SU-DHL-6 (cell line): Measurements from ENCODE around the gene CNGA4.

ENCODE experiments used
- H2AFZ ChIP-seq: fragments of 200-600 bp; sonication (generic); 2 replicates; pipeline ENCODE4 v1.6.1; 2014; ENCODE audit warnings: low read depth, mild to moderate bottlenecking, moderate library complexity, mixed read lengths, antibody characterized with exemption, low read length; ENCODE audit not compliant: severe bottlenecking
- H3F3A ChIP-seq: fragments of 200-600 bp; shearing (Covaris generic); 2 replicates; pipeline ENCODE4 v1.6.0; 2016; ENCODE audit warnings: antibody characterized with exemption, mild to moderate bottlenecking; ENCODE audit not compliant: insufficient read depth
- H3K27ac ChIP-seq: fragments of 200-600 bp; sonication (generic); 2 replicates; pipeline ENCODE4 v1.5.1; 2016; ENCODE audit warnings: low read depth, mild to moderate bottlenecking, low read length, moderate library complexity, mixed read lengths
- H3K27me3 ChIP-seq: fragments of 200-600 bp; sonication (generic), shearing (Covaris generic); 2 replicates; pipeline ENCODE4 v1.6.0; 2014; ENCODE audit warnings: mild to moderate bottlenecking, low read length
- H3K36me3 ChIP-seq: fragments of 200-600 bp; sonication (generic); 2 replicates; pipeline ENCODE4 v1.6.1; 2014; ENCODE audit warnings: mild to moderate bottlenecking, low read length, mixed read lengths
- H3K4me2 ChIP-seq: fragments of 300-600, 200-600 bp; shearing (Covaris generic), sonication (generic); 2 replicates; pipeline ENCODE4 v1.6.0; 2014; ENCODE audit warnings: low read length, low read depth, mild to moderate bottlenecking; ENCODE audit not compliant: poor library complexity, severe bottlenecking
- H3K4me3 ChIP-seq: fragments of 200-600 bp; sonication (generic); 2 replicates; pipeline ENCODE4 v1.5.1; 2014; ENCODE audit warnings: antibody characterized with exemption, low read length, mild to moderate bottlenecking, mixed read lengths; ENCODE audit not compliant: insufficient read depth, poor library complexity, severe bottlenecking
- H3K79me2 ChIP-seq: fragments of 200-600 bp; sonication (generic); 2 replicates; pipeline ENCODE4 v1.6.1; 2014; ENCODE audit warnings: mild to moderate bottlenecking, low read length, moderate library complexity; ENCODE audit not compliant: insufficient read depth
- H3K9ac ChIP-seq: fragments of 200-600 bp; sonication (generic); 2 replicates; pipeline ENCODE4 v1.7.0; 2014; ENCODE audit warnings: mild to moderate bottlenecking, low read length
- H3K9me2 ChIP-seq: fragments of 200-600 bp; sonication (generic); replicated peaks from 2 replicates; pipeline ENCODE4 v1.6.1; 2014; ENCODE audit warnings: low read length; ENCODE audit not compliant: insufficient read depth
- H3K9me3 ChIP-seq: fragments of 200-600 bp; sonication (generic); 2 replicates; pipeline ENCODE4 v1.6.1; 2014; ENCODE audit warnings: low read length, mixed read lengths; ENCODE audit not compliant: insufficient read depth
- H4K20me1 ChIP-seq: fragments of 200-600 bp; sonication (generic); 2 replicates; pipeline ENCODE4 v1.6.1; 2014; ENCODE audit warnings: low read depth, mild to moderate bottlenecking, antibody characterized with exemption, low read length, moderate library complexity, mixed read lengths
- EZH2phosphoT487 ChIP-seq: fragments of 200-600 bp; sonication (generic), shearing (Covaris generic); conservative IDR thresholded peaks from 2 replicates; pipeline ENCODE4 v1.6.1; 2018; ENCODE audit warnings: mild to moderate bottlenecking, antibody characterized with exemption, low read length, moderate library complexity, mixed read lengths
- TF ChIP-seq, protein P1 (sequence below): fragments of 200-600 bp; sonication (generic); IDR thresholded peaks from one replicate; pipeline ENCODE4 v1.5.1; 2017; ENCODE audit warnings: antibody characterized with exemption, mild to moderate bottlenecking, low read length, moderate library complexity; ENCODE audit not compliant: insufficient read depth, poor library complexity, severe bottlenecking

Gene CNGA4

DNA sequence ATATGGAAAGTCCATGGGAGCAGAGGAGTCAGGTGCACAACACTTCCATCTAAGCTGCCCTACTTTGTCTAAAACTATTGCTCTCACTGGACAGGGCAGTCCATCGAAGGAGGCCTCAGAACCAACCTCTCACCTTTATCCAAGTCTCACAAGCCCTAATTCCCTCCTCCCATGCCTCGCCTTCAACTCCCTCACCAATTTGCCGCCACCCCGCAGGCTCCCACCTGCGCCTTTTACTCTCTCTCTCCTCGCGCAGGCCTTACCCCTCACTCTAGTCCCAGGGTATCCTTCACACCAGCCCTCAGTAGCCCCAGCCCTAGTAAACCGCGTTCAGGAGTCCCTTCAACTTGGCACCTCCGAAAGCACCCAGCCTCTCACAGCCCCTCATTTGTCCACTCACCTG is 4.9 kb upstream of the CNGA4 start:
- Histone ChIP-seq H4K20me1 (0 out of 2 replicates have a peak, but pooled peaks cover 3% of the 10 kb centered on the region), H3K27me3 (no peaks in the 10 kb centered on the region), H3K27ac (no peak overlapping the region), H3K9me3 (no peaks in the 10 kb centered on the region), H3K9me2 (no peaks in the 10 kb centered on the region), H3K4me3 (peak overlapping the region; percentile 56), H3K4me2 (peak overlapping the region; percentile 79), H3K36me3 (no peaks in the 10 kb centered on the region), H3F3A (peaks cover 9% of the 10 kb centered on the region), H2AFZ (peak overlapping the region; percentile 65), H3K79me2 (no peaks in the 10 kb centered on the region; the same call in 1 of the 2 replicates), H3K9ac (peak overlapping the region; percentile 66)
- no peak for TF ChIP-seq EZH2phosphoT487
- TF ChIP-seq, protein P1, sequence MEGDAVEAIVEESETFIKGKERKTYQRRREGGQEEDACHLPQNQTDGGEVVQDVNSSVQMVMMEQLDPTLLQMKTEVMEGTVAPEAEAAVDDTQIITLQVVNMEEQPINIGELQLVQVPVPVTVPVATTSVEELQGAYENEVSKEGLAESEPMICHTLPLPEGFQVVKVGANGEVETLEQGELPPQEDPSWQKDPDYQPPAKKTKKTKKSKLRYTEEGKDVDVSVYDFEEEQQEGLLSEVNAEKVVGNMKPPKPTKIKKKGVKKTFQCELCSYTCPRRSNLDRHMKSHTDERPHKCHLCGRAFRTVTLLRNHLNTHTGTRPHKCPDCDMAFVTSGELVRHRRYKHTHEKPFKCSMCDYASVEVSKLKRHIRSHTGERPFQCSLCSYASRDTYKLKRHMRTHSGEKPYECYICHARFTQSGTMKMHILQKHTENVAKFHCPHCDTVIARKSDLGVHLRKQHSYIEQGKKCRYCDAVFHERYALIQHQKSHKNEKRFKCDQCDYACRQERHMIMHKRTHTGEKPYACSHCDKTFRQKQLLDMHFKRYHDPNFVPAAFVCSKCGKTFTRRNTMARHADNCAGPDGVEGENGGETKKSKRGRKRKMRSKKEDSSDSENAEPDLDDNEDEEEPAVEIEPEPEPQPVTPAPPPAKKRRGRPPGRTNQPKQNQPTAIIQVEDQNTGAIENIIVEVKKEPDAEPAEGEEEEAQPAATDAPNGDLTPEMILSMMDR = no peak

DNA sequence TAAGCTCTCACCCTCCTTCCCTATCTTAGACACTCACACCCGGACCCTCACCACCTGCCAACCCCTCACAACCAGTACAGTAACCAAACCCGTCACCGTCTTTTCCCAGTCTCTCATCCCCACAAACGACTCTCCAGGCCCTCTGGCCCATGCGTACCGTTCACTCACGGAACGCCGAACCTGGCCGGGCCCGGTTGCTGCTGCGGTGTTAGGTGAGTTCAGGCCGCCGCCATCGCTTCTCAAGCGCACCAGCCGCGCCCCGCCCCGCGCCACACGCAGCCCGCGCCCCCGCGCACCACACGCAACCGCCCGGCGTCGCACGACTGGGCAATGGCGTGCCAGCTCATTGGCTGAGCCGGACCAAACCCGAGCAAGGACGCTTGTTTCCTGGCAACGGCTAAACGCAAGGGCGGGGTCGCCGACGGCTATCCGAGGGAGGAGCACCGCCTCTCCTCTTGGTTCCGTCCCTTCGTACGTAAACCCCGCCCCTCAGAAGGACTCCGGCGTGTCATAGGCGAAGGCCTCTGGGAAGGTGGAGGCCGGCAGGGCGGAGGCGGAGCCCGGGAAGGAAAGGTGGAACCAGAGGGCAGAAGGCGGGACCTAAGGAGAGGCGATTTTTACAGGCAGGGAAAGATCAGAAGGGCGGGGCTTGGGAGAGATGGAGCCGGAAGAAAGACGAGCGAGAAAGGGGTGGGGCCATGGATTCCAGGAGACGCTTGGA is 4.3 kb upstream of the CNGA4 start, which contains the start of gene FHIP1B:
Gene FHIP1B, minus strand, starts transcription at position 250 of the 721 bp plus-strand sequence. CDS start 10,120 bp downstream, outside the sequence.
- Histone ChIP-seq H3K4me2 (peak within 1 kb of the TSS; percentile 79), H3K4me3 (peak within 1 kb of the TSS; percentile 57), H3K27ac (no peak within 1 kb of the TSS), H4K20me1 (0 out of 2 replicates have a peak, but pooled peaks cover 3% of the 10 kb centered on the region), H2AFZ (peak within 1 kb of the TSS; percentile 87), H3K9me2 (no peaks in the 10 kb centered on the region), H3K9ac (peak within 1 kb of the TSS; percentile 66), H3K9me3 (no peaks in the 10 kb centered on the region), H3K36me3 (no peaks in the 10 kb centered on the region), H3K79me2 (no peaks in the 10 kb centered on the region; the same call in 1 of the 2 replicates), H3K27me3 (no peaks in the 10 kb centered on the region), H3F3A (peaks cover 9% of the 10 kb centered on the region)
- TF ChIP-seq, protein P1 = no peak
- TF ChIP-seq EZH2phosphoT487 = no peak

DNA sequence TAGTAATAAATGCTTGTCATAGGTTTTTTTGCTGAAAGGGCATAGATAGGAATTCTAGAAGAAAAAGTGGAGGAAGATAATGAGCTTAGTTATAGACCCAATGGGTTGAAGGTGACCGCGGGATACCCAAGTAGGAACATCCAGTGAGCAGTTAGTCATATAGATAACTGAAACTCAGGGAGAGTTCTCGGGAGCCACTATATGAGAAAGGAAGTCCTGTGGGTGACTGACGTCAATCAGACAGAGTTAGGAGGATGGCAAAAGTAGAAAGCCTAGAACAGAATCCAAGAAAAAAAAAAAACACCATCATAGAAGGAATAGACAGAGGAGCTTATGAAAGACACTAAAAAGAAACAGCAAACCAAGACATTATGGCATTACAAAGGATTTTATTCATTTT is 1.6 kb upstream of the CNGA4 start:
- no peaks in the 10 kb centered on the region; the same call in 1 of the 2 replicates for H3K79me2 ChIP-seq
- H3K4me2 ChIP-seq = no peak overlapping the region
- no peak overlapping the region for H3K27ac ChIP-seq
- no peak overlapping the region for H2AFZ ChIP-seq
- no peak for TF ChIP-seq EZH2phosphoT487
- TF ChIP-seq, protein P1 = no peak
- H3K27me3 ChIP-seq = no peaks in the 10 kb centered on the region
- H3K9me3 ChIP-seq = no peaks in the 10 kb centered on the region
- no peak overlapping the region for H3K4me3 ChIP-seq
- H3K9me2 ChIP-seq = no peaks in the 10 kb centered on the region
- H3K9ac ChIP-seq = no peak overlapping the region
- H4K20me1 ChIP-seq = no peaks in the 10 kb centered on the region
- no peaks in the 10 kb centered on the region for H3K36me3 ChIP-seq
- peaks cover 9% of the 10 kb centered on the region for H3F3A ChIP-seq
